Right lobe of liver (tissue), 4 donors: ENCODE measurements around the gene LASP1.

Source experiments
- POLR2A ChIP-seq: fragments of 450-650 bp; IDR thresholded peaks from one replicate; pipeline ENCODE4 v1.6.1; 2017; ENCODE audit warnings: antibody characterized with exemption, mild to moderate bottlenecking
- TF ChIP-seq, protein P1 (sequence below), 4 donors: fragments of 200-600 bp in 3 of 4; fragments of 450-650 bp in 1 of 4; IDR thresholded peaks; one replicate each; pipeline versions ENCODE4 v1.5.1 to v1.8.0; 2016 to 2022; ENCODE audit warnings: antibody characterized with exemption in 4 of 4, mild to moderate bottlenecking in 2 of 4
- donor health status: DM: no; HTN: no; CAD: no.
- donor health status: DM: no; HTN: no; CAD: no.
- donor health status: DM: no; HTN: yes; CAD: no.

GRCh38 chr17:38896346-38896954 is 26.6 kb downstream of the LASP1 start:
- TF ChIP-seq POLR2A = no peak
- TF ChIP-seq, protein P1, sequence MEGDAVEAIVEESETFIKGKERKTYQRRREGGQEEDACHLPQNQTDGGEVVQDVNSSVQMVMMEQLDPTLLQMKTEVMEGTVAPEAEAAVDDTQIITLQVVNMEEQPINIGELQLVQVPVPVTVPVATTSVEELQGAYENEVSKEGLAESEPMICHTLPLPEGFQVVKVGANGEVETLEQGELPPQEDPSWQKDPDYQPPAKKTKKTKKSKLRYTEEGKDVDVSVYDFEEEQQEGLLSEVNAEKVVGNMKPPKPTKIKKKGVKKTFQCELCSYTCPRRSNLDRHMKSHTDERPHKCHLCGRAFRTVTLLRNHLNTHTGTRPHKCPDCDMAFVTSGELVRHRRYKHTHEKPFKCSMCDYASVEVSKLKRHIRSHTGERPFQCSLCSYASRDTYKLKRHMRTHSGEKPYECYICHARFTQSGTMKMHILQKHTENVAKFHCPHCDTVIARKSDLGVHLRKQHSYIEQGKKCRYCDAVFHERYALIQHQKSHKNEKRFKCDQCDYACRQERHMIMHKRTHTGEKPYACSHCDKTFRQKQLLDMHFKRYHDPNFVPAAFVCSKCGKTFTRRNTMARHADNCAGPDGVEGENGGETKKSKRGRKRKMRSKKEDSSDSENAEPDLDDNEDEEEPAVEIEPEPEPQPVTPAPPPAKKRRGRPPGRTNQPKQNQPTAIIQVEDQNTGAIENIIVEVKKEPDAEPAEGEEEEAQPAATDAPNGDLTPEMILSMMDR (IDR thresholded peaks at IDR 0.05) = no peak
